SK-N-SH (cell line): Measurements from ENCODE around the gene PCDHA2.
"Not testable (repeated sequence)": the region's sequence is repeated elsewhere in the genome, so short reads cannot be mapped to it uniquely, and the experiment has no call there.

Source experiments
- CTCF ChIP-seq: fragments of 200-600 bp; sonication (generic); IDR thresholded peaks from 2 replicates; pipeline ENCODE4 v1.6.1; 2017; ENCODE audit warnings: antibody characterized with exemption, mild to moderate bottlenecking, moderate library complexity
- FOXM1 ChIP-seq: IDR thresholded peaks from 2 replicates; pipeline ENCODE4 v1.4.0; 2012; ENCODE audit warnings: low read depth, mild to moderate bottlenecking
- GABPA ChIP-seq: IDR thresholded peaks from 2 replicates; pipeline ENCODE4 v1.4.0; 2012; ENCODE audit warnings: low read depth, mild to moderate bottlenecking
- GATA2 ChIP-seq: sonication (generic); formaldehyde crosslinking; IDR thresholded peaks from 2 replicates; pipeline ENCODE4 v1.5.0; 2020; ENCODE audit warnings: mild to moderate bottlenecking, missing genetic modification reagents
- IRF3 ChIP-seq: fragments of 150-350 bp; IDR thresholded peaks from 2 replicates; pipeline ENCODE4 v1.6.1; 2016; ENCODE audit warnings: mild to moderate bottlenecking, low read depth, low read length
- NRF1 ChIP-seq: IDR thresholded peaks from 2 replicates; pipeline ENCODE4 v1.6.1; 2012; ENCODE audit warnings: low read depth, mild to moderate bottlenecking, low read length
- PBX3 ChIP-seq: IDR thresholded peaks from 2 replicates; pipeline ENCODE4; 2012
- POLR2AphosphoS5 ChIP-seq: IDR thresholded peaks from 2 replicates; pipeline ENCODE4 v1.6.1; 2012; ENCODE audit warnings: low read depth, low read length
- REST ChIP-seq: IDR thresholded peaks from 2 replicates; pipeline ENCODE4 v1.6.1; 2012; ENCODE audit warnings: mild to moderate bottlenecking, low read depth, low read length, moderate library complexity
- SMC3 ChIP-seq: IDR thresholded peaks from 2 replicates; pipeline ENCODE4 v1.6.1; 2012; ENCODE audit warnings: low read depth, low read length, improper control_type of control experiment

GRCh38 chr5:140787849-140788504, 6.7 kb upstream of the PCDHA2 start:
- not testable (repeated sequence) for TF ChIP-seq CTCF; SMC3; PBX3; REST; GATA2 (CRISPR knock-in tag); POLR2AphosphoS5; GABPA; NRF1; IRF3; FOXM1
